ENCODE data around the gene ZMYND10.

Gene ZMYND10

DNA sequence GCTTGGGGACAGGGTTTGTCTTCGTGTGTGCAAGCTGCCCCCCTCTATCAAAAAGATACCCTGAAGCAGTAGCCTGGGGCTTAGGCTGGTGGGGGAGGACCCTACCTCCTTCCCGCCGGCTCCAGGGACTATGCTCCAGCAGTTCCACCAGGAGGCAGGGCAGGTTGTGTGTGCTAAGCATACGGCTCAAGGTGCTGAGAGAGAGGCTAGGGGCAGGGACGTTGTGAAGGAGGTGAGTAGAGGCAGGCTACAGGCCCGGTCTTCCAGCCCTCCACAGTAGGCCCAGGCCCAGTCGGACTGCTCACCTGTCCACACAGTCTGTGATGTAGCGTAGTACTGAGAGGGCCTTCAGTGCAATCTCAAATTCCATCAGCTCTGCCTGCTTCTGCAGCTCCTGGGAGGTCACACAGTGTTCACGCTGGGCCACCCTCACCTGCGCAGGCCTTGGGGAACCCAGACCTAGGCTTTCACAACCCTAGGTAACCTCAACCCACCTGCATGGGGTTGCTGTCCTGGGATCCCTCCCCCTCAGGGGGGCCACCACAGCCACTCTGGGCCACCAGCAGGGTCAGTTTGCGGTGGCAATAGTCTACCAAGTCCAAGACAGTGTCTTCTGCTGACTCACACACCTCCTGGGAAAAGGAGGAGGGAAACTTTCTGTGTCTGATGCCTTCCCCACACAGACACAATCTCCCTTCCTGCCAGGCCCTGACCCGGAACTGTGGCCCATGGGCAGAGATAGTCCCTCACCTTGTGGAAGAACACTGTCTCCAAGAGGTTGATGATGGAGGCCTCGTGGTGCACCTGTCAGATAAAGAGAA, 2.5 kb downstream of the ZMYND10 start:
- no peak for DNase-seq

DNA sequence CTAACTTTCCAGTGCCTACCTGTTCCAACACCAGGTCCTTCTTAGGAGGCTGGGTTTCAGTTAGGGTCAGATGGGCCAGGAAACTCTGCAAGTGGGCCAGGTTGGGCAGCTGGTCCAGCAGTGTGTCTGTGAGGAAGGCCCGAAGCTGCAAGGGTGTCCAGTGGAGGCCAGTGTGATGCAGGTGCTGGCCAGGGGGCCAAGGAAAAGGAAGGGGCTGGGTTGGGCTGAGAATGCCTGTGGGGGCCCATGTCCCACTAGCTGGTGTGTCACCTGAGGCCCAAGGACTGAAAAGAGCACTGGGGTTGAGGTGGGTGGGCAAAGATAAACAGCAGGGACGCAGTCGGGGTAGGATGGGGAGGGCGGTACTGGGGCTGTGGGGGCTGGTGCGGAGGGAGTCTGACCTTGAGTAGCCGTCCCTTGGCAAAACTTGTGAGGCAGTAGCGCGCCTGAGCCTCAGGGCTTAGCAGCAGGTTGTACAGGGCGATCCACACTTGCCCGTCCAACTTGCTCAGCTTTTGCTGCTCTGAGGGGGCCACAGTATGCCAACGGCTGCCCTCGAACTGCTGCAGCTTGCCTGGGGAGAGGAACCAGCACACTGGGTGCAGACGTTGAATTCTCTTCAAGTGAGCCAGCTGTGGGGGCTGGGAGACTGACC, 3.4 kb downstream of the ZMYND10 start:
- no peak for DNase-seq

DNA sequence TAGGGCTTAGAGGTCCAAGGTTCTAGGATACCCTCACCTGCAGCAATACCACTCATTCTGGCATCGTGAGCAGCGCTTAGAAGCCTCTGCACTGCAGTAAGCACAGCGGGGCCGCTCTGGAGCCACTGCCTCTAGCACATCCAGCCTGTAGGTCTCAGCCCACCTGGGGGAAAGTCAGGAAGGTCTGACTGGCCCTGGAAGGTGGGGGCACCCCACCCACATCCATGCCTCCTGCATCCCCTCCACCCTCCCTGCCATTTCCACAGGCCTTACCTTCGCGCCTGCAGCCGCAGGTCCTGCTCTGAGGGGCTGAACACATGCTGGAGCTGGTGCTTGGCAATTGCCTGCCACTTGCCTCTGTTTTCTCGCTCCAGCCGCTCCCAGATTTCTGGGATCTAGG, 4.0 kb downstream of the ZMYND10 start:
- DNase-seq = no peak

DNA sequence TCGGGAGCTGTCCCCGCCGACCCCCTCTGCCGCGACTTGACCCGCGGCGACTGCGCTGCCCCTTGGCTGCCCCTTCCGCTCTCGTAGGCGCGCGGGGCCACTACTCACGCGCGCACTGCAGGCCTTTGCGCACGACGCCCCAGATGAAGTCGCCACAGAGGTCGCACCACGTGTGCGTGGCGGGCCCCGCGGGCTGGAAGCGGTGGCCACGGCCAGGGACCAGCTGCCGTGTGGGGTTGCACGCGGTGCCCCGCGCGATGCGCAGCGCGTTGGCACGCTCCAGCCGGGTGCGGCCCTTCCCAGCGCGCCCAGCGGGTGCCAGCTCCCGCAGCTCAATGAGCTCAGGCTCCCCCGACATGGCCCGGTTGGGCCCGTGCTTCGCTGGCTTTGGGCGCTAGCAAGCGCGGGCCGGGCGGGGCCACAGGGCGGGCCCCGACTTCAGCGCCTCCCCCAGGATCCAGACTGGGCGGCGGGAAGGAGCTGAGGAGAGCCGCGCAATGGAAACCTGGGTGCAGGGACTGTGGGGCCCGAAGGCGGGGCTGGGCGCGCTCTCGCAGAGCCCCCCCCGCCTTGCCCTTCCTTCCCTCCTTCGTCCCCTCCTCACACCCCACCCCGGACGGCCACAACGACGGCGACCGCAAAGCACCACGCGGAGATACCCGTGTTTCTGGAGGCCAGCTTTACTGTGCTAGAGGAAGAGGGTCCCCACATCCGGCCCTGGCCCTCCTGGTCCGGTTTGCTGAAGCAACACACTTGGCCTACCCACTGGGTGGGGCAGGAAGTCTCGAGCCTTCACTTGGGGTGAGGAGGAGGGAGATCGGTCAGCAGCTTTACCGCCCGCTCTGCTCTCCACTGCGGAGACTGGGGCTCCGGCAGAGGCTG, 4.8 kb downstream of the ZMYND10 start, which contains the start of gene RASSF1:
Gene RASSF1, minus strand, starts transcription at position 389 of the 882 bp plus-strand sequence. Its CDS starts 31 bp downstream, at position 358.
- DNase-seq = peak in 1 of 2 donors; percentile 25

DNA sequence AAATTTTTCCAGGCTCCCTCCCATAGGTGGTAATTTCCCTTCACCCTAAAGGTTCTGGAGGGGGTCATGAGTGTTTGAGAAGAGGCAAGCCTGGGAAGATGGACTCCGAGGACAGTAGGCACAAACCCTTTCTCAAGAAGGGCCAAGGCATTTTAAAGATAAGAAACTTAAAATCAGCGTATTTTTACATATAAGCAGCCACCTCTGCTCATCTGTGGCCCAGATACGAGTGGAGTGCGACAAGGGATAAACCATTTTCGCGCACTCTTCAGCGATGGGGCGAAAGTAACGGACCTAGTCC, 5.4 kb downstream of the ZMYND10 start:
- no peak for DNase-seq

DNA sequence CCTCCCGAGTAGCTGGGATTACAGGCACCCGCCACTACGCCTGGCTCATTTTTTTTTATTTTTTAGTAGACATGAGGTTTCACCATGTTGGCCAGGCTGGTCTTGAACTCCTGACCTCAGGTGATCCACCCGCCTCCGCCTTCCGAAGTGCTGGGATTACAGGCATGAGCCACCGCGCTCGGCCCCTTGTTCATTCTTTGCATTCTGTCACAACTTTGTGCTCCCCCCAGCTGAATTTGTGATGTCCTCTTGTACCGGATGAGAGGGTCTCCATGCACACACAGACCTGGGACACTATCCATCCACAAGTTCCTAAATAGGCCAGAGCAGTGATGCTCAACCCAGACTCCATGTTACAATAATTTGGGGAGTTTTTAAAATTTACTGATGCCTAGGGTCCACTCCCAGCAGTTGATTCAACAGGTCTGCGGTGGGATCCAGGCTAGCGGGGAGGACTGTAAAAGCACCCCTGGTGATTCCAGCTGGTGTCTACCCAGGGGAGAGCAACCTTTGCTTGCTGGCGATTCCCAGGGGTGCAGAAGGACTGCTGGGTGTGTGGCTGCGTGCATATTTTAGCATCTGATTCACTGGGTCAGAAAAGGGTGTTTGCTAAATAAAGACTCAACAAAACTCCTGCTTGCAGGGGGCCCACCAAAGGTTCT, 5.9 kb downstream of the ZMYND10 start:
- DNase-seq = no peak

DNA sequence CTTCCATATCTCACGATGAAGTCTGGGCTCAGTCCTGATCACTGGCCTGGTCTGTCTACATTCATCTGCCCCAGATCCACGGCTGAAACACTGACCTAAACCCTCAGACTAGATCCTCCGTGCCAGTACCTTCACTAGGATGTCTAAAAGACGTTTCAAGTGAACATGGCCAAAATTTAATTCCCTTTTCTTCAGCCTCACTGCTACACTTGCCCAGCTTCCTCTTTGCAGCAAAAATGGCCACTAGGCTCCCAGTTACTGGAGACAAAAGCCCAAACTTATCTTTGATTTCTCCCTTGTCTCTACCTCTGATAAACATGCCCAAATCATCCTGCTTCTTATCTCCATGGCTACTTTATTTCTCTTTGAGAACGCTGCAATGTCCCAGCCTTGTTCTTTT, 6.6 kb downstream of the ZMYND10 start:
- DNase-seq = no peak

DNA sequence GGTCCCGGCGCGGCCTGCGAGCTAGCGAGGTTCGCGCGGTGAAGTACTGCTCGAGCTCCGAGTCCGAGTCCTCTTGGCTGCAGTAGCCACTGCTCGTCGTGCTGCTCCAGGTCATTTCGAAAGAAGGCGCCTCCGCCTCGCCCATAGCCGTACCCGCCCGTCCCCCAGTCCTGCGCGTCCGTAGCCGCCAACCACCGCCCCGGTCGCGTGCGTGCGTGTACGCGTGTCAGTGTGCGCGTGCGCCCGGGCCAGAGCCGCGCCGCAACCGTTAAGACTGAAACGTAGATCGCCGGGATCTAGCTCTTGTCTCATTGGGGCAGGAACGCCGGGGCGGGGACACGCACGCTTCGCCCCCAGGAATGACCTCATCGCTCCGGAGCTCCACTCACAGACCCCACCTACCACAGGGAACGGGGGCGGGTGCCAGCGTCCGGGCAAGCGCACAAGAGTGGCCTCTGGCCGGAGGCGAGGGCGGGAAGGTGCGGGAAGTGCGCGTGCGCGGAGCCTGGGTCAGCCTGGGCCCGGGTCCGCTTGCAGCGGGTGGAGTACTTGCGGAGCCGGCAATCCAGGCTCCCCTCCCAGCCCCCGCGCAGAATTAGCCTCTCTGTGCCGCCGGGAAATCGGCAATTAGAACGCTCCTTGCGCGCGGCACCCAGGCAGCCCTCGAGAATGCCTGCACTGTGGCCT, 8.2 kb downstream of the ZMYND10 start:
- peak; percentile 94 to 97 for DNase-seq

DNA sequence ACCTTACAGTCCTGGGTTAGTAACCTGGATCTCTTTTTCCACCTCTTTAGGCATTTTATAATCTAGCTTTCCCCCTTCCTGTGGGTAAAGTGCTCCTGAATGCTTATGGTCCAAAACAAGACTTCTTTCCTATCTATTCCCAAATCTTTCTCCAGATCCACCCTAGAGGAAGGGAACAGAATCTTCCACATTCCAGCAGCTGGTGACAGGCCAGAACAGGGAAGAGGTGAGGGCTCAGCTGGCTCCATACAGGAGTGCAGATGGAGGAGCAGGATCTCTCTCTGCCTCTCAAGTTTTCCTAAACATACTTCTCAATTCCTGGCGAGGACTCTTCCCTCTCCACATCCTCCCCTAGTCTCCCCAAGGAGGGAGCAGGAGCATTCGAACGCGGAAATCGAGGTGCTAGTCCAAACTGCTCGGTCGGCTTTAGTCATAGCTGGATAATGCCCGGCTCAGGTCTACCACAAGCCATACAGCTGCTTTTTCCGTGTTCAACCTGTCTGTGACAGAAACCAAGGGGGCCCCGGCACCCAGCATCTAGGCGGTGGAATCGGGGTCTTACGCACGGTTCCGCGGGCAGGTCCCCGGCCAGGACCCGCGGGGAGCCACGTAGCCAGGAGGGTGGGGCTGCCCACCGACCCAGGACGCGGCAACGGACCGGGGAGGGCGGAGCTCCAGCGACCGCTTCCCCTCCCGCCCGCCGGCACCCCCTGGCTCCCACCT, 8.9 kb downstream of the ZMYND10 start:
- no peak for DNase-seq

DNA sequence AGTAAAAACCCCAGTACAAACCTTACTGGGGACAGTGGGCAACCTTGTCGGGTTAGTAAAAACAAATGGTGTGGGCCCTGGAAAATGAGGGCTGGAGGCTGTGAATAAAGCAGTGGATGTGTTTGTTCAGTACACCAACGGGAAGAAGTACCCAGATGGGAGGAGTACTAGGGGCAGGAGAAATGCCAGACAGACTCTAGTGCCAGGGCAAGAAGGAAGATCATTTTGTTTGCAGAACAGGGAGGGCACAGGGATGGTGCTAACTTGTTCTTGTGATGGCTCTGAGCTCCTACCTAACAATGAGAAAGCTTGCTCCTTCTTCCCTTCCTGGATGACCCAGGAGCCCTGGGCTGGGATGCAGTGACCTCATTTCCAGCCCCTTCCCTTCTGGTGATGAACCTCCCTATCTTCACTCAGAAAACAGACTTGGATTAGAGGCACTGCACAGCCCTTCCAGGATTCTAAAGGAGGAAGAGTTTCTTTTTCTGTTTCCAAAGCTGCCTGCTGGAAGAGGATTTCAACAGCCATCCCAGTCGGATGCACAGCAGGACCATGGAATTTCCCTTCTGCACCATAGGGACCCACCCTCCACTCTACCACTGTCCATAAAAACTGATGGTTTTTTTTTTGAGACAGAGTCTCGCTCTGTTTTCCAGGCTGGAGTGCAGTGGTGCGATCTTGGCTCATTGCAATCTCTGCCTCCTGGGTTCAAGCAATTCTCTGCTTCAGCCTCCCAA, 11.0 kb downstream of the ZMYND10 start:
- no peak for DNase-seq

DNA sequence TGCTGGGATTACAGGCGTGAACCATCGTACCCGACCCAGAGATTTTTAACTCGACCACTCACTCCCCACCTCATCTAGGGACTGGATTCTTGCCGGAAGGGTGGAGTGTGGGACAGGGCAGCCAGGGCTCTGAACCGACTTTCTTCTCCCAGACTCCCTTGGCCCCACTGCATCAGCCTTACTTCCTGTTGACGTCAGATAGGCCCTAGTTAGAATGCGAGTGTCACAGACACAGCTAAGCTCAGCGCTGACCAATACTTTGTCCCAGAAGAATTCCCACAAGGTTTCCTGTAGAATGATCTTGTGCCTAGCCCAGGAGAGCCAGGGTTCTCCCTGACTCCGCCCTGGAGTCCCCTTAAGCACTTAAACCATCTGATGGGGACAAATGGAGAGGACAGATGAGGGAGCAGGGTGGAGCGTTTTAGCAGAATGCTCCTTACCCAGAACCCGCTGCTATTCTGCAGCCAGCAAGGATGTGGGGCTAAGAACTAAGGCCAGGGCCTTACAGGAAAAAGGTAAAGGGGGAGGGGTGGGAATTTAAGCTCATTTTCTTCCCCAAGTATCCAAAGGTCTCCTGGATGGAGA, 11.7 kb downstream of the ZMYND10 start:
- no peak for DNase-seq

DNA sequence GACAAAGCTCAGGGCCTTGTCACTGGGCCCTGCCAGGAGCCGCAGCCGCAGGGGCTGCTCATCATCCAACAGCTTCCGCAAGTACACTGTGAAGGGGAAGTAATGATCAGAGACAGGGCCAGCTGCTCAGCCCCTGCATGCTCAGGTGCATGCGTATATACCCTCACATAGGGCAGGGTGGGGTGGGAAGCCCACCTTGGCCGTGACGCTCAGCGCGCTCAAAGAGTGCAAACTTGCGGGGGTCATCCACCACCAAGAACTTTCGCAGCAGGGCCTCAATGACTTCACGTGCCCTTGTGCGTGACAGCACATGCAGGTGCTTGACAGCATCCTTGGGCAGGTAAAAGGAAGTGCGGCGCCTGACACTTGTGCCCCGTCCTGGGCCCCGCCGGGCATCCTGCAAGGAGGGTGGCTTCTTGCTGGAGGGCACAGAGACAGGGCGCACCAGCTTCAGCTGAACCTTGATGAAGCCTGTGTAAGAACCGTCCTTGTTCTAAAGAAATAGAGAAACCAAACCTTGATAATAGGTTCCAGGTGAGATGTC, 14.1 kb downstream of the ZMYND10 start:
- no peak for DNase-seq

DNA sequence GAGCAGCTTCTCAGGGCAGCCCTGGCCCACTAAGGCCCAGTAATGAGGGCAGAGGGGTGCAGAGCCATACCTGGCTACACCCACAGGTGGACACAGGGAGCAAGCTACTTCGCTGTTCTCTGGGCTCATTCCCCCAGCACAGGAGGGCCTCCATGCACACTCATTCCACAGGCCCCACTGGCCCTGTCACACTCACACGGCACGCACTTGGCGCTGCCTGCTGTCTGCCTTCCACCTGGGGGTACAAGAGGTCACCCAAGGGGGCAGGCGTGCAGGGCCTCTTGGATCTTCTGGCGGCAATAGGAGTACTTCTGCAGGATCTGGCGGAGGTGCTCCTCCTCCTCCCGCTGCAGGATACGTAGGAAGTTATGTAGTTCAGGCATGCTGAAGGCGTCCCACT, 15.2 kb downstream of the ZMYND10 start:
- no peak for DNase-seq

DNA sequence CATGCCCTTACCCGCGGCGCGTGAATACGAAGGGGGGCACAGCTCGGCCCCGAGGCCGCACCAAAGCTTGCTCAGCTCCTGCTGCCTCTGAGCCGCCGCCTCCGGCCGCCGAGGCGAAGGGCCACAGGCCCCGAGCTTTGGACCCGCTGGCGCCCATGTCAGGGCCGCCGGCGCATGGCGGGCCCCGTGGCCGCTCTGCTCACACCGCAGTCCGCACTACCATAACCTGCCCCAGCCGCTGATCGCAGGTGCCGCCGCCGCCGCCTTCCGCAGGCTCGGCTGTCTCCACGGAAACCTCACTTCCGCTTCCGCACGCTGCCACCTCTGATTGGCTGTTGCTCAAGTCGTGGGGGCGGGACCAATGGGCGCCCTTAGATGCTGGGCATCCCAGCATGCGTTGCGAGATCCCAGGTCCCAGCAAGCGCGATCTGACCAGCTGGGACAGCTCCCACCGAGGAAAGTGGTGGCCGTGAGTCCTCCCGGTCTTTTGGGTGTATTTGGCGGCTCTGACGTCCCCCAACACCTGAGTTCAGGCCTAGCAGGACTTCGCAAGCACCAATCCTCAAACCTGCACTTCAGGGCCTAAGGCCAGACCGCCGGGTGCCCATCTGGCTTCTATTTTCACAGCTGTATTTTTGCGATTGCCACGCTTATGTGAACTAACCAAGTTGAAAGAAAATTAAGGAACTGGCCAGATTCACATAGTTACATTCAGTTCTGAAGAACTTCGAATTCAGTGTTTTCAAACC, 17.4 kb downstream of the ZMYND10 start, which contains the start of gene TUSC2:
Gene TUSC2, minus strand, starts transcription at position 281 of the 749 bp plus-strand sequence. Its CDS starts 124 bp downstream, at position 157.
- DNase-seq = peak; percentile 94 to 95

DNA sequence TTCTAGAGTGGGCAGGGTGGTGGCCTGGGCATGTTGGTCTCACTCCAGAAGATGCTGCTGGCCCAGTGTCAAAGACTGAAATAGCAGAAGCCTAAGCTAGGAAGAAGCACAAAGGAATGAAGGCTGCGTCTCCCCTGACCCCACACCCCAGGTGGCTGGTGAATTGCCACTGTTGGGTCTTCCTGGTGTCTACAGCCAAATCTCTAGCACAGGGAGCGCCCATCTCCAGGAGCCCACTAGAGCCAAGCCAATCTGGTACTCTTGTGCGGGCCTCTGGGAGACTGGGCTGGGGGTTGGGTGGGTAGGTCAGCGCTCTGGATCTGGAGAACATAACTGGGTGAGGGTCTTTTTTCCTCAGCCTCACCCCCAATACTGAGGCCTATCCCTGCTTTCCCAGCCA, 18.4 kb downstream of the ZMYND10 start:
- no peak for DNase-seq

DNA sequence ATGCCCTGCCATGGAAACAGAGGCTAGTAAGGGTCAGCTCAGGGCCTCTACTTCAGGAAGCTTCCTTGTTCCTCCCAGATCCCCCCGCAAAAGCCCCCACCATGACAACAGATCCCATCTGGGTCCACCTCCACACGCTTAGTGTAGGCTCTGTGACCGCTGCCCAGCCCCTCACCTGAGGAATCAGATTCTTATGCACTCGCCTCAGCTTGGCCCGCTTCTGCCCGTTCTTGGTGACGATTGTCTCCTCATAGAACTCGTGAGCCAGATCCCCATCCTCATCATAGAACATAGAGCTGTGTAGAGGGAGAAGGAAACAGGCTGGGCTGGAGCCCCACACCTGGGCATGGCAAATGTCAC, 19.4 kb downstream of the ZMYND10 start:
- no peak for DNase-seq

DNA sequence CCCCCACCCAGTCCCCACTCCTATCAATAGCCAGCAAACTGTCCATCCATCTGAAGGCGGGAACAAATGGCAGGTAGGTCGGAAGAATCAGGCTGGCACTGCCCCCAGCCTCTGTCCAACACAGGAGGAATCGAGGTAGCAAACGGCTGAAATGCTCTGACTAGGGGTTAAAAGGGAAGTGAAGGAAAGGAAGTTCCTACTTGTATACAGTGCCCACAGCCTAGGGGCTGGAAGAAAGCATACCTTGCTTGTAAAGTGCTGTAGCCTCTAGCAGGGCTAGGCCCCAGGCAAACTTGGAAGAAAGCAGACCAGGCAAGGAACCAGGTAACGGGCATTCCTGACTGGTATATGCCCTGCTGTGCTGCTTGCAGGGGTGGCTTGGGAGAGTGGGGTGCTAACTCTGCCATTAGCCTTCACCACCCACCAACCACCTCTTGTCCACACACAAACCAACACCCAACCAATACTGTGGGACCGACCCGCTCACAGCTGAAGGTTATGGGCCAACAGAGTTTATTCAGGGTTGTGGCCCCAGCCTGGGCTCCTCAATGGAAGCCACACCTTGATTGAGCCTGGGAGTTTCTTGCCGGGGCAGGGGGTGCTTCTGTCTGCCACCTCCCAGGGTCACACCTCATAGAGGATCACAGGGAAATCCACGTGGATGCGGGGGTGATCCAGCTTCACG, 19.9 kb downstream of the ZMYND10 start:
- no peak for DNase-seq

DNA sequence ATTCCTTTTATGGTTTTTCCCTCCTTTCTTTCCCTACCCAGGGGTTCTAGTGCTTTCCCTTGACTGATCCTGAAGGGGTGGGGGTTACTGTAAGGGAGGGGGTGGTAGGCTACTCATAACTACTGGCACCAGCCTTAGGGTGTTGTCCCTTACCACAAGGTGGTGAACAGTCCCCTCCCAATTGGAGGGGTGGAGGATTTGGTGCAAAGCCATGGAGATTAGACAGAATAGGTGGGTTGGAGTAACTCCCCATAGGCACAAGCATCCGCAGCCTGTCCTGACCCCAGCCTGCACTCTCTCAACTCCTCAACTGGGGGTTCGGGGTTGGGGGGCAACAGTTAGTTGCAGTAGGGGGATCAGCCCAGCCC, 20.4 kb downstream of the ZMYND10 start:
- DNase-seq = no peak

All from hippocampal formation (tissue), 2 donors.